Keratinocyte (primary cell): Measurements from ENCODE around the gene CSNK2A1. TPM values are rescaled to one million over a fixed set of nuclear protein-coding genes. Genes with fewer than 3 reads are reported as not detected.
"Not testable (repeated sequence)": the region's sequence is repeated elsewhere in the genome, so short reads cannot be mapped to it uniquely, and the experiment has no call there.

ENCODE experiments used
- DNase-seq: peaks from one replicate; pipeline ENCODE4 v3.0.0-alpha.2; 2011; ENCODE audit warnings: low read depth, missing footprints, low spot score
- FAIRE-seq: peaks from 2 replicates; lab custom pipeline; 2011; peaks lifted over from hg19 to GRCh38; lab: Jason Lieb, UNC
- H2AFZ ChIP-seq: 2 replicates; pipeline ENCODE4 v1.6.0; 2012; ENCODE audit warnings: low read length, control low read depth, inconsistent platforms; ENCODE audit not compliant: control insufficient read depth
- H3K27ac ChIP-seq: 2 replicates; pipeline ENCODE4 v1.5.1; 2011; ENCODE audit warnings: low read length; ENCODE audit not compliant: control insufficient read depth, insufficient read depth
- H3K27me3 ChIP-seq: 3 replicates; pipeline ENCODE4 v1.6.0; 2011; ENCODE audit warnings: low read length; ENCODE audit not compliant: control insufficient read depth, insufficient read depth; ENCODE audit errors: extremely low read depth
- H3K36me3 ChIP-seq, 2 experiments: 2 replicates in 1 of 2; 3 replicates in 1 of 2; pipeline ENCODE4 v1.5.1; 2011; ENCODE audit warnings: low read length in 2 of 2, mild to moderate bottlenecking in 1 of 2; ENCODE audit not compliant: control insufficient read depth in 2 of 2, insufficient read depth in 2 of 2; ENCODE audit errors: extremely low read depth in 1 of 2
- H3K4me1 ChIP-seq: 3 replicates; pipeline ENCODE4 v1.5.1; 2011; ENCODE audit warnings: low read length; ENCODE audit not compliant: control insufficient read depth, insufficient read depth; ENCODE audit errors: extremely low read depth
- H3K4me2 ChIP-seq: 3 replicates; pipeline ENCODE4 v1.6.0; 2011; ENCODE audit warnings: low read depth, low read length; ENCODE audit not compliant: control insufficient read depth, insufficient read depth; ENCODE audit errors: extremely low read depth
- H3K4me3 ChIP-seq, 3 experiments: fragments of 200-600 bp in 1 of 3; sonication (generic) in 1 of 3; 2 replicates in 2 of 3; 3 replicates in 1 of 3; pipeline ENCODE4 v1.5.1; 2011 to 2016; ENCODE audit warnings: low read length in 3 of 3, mild to moderate bottlenecking in 3 of 3, control low read depth in 2 of 3, inconsistent platforms in 1 of 3, low read depth in 1 of 3, mixed read lengths in 1 of 3, mixed run types in 1 of 3, moderate library complexity in 1 of 3; ENCODE audit not compliant: control insufficient read depth in 2 of 3, insufficient read depth in 2 of 3; ENCODE audit errors: extremely low read depth in 1 of 3
- H3K79me2 ChIP-seq: 2 replicates; pipeline ENCODE4 v1.6.0; 2012; ENCODE audit warnings: low read length; ENCODE audit not compliant: control insufficient read depth, insufficient read depth
- H3K9ac ChIP-seq: 3 replicates; pipeline ENCODE4 v1.6.0; 2011; ENCODE audit warnings: low read length; ENCODE audit not compliant: control insufficient read depth, insufficient read depth; ENCODE audit errors: extremely low read depth
- H3K9me1 ChIP-seq: 3 replicates; pipeline ENCODE4 v1.6.0; 2011; ENCODE audit warnings: low read length; ENCODE audit not compliant: control insufficient read depth, insufficient read depth; ENCODE audit errors: extremely low read depth
- H3K9me3 ChIP-seq: 2 replicates; pipeline ENCODE4 v1.5.1; 2012; ENCODE audit warnings: low read depth, low read length; ENCODE audit not compliant: control insufficient read depth
- H4K20me1 ChIP-seq: 3 replicates; pipeline ENCODE4 v1.6.0; 2011; ENCODE audit warnings: low read length; ENCODE audit not compliant: control insufficient read depth, insufficient read depth; ENCODE audit errors: extremely low read depth
- CTCF ChIP-seq, 3 experiments: IDR thresholded peaks in 1 of 3; conservative IDR thresholded peaks in 1 of 3; optimal IDR thresholded peaks in 1 of 3; 2 replicates in 2 of 3; 3 replicates in 1 of 3; pipeline versions ENCODE3 to v1.5.1; 2011; ENCODE audit warnings: low read length in 3 of 3, mild to moderate bottlenecking in 3 of 3, moderate library complexity in 2 of 3, control low read depth in 1 of 3, inconsistent platforms in 1 of 3; ENCODE audit not compliant: insufficient read depth in 2 of 3; ENCODE audit errors: extremely low read depth in 1 of 3
- EZH2 ChIP-seq: IDR thresholded peaks from one replicate; pipeline ENCODE4 v1.6.1; 2012; ENCODE audit warnings: inconsistent platforms, mild to moderate bottlenecking, low read length, moderate library complexity
- dilution Hi-C: fragments of 300-500 bp; cut with MboI; formaldehyde crosslinking; loops from one replicate; pipeline ENCODE4 v1.7.0; 2020; ENCODE audit warnings: low sequenced_read_pairs; ENCODE audit not compliant: extremely low pct_ligation_motif_present
- polyA plus RNA-seq, 5 experiments: library from polyadenylated mRNA; depleted of rRNA in 3 of 5; stranded (reverse) in 3 of 5; stranded (forward) in 1 of 5; unstranded in 1 of 5; fragments of >200 nt; gene quantifications; 1 replicate in 1 of 5; 2 replicates in 3 of 5; 3 replicates in 1 of 5; pipeline versions ENCODE4 v1.2.1 to v1.2.3, GENCODE V29; 2011 to 2012; ENCODE audit warnings: missing spikeins in 2 of 5, low read depth in 1 of 5, low replicate concordance in 1 of 5

Gene CSNK2A1
- polyA plus RNA-seq, 1 donor (not counting 4 experiments of a cell fraction or from before 2014, with no cell fraction given) = 122 TPM

- Histone ChIP-seq H3K9me3 (no peaks in the 10 kb centered on the region), H3K27me3 (peaks cover 8% of the 10 kb centered on the region), H2AFZ (no peak overlapping the region), H3K9ac (no peak overlapping the region), H3K4me1 (no peaks in the 10 kb centered on the region), H3K4me3 (no peak overlapping the region), H3K36me3 (no peaks in the 10 kb centered on the region), H3K4me2 (no peak overlapping the region), H3K9me1 (no peaks in the 10 kb centered on the region), H3K79me2 (no peaks in the 10 kb centered on the region), H3K27ac (no peak overlapping the region), H4K20me1 (no peaks in the 10 kb centered on the region)
- dilution Hi-C loops = no loop called here
- DNase-seq = no peak
- no peak for FAIRE-seq
- TF ChIP-seq CTCF (optimal IDR thresholded peaks at IDR 0.05 in 1 of 3, IDR thresholded peaks at IDR 0.05 in 1 of 3, conservative IDR thresholded peaks at IDR 0.05 in 1 of 3; ENCODE audit: extremely low read depth in 1 of 3, insufficient read depth in 2 of 3, low read length in 3 of 3) (no peak), EZH2 (no peak)
Measured at GRCh38 chr20:584161-584970, 40.8 kb upstream of the CSNK2A1 start.

GRCh38 chr20:582204-582603 lies 38.6 kb upstream of the CSNK2A1 start:
- dilution Hi-C loops = no loop called here
- no peaks in the 10 kb centered on the region for H3K9me1 ChIP-seq

GRCh38 chr20:578940-579690 lies 35.5 kb upstream of the CSNK2A1 start:
- H3K27me3 ChIP-seq = peaks cover 17% of the 10 kb centered on the region
- H3K9me3 ChIP-seq, DNase-seq, FAIRE-seq, H3K79me2 ChIP-seq, H2AFZ ChIP-seq, H3K4me2 ChIP-seq, H4K20me1 ChIP-seq, dilution Hi-C loops, H3K9me1 ChIP-seq, H3K27ac ChIP-seq, H3K36me3 ChIP-seq, H3K9ac ChIP-seq, H3K4me1 ChIP-seq, H3K4me3 ChIP-seq: not testable (repeated sequence)

More at GRCh38 chr20:582204-582603, 38.6 kb upstream of the CSNK2A1 start:
- Histone ChIP-seq H3K36me3 (no peaks in the 10 kb centered on the region), H4K20me1 (no peaks in the 10 kb centered on the region), H3K4me1 (no peaks in the 10 kb centered on the region), H3K4me2 (no peak overlapping the region), H3K27ac (no peak overlapping the region), H3K9me3 (no peaks in the 10 kb centered on the region), H3K9ac (no peak overlapping the region), H2AFZ (no peak overlapping the region), H3K4me3 (no peak overlapping the region), H3K79me2 (no peaks in the 10 kb centered on the region), H3K27me3 (peaks cover 8% of the 10 kb centered on the region)
- FAIRE-seq (no peak), DNase-seq (no peak)
- no peak for TF ChIP-seq EZH2
- no peak for TF ChIP-seq CTCF (optimal IDR thresholded peaks at IDR 0.05 in 1 of 3, IDR thresholded peaks at IDR 0.05 in 1 of 3, conservative IDR thresholded peaks at IDR 0.05 in 1 of 3; ENCODE audit: extremely low read depth in 1 of 3, insufficient read depth in 2 of 3, low read length in 3 of 3)
